ENCODE measurements around the gene ITPKA.

- TF ChIP-seq, protein P1, sequence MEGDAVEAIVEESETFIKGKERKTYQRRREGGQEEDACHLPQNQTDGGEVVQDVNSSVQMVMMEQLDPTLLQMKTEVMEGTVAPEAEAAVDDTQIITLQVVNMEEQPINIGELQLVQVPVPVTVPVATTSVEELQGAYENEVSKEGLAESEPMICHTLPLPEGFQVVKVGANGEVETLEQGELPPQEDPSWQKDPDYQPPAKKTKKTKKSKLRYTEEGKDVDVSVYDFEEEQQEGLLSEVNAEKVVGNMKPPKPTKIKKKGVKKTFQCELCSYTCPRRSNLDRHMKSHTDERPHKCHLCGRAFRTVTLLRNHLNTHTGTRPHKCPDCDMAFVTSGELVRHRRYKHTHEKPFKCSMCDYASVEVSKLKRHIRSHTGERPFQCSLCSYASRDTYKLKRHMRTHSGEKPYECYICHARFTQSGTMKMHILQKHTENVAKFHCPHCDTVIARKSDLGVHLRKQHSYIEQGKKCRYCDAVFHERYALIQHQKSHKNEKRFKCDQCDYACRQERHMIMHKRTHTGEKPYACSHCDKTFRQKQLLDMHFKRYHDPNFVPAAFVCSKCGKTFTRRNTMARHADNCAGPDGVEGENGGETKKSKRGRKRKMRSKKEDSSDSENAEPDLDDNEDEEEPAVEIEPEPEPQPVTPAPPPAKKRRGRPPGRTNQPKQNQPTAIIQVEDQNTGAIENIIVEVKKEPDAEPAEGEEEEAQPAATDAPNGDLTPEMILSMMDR (IDR thresholded peaks at IDR 0.05), result no peak
- TF ChIP-seq EZH2 (IDR thresholded peaks at IDR 0.05), result no peak
These were observed 27.0 kb downstream of the ITPKA start for GRCh38 chr15:41520636-41521035.

All from neural progenitor cell (in vitro differentiated cells).